Measurements from ENCODE around the gene LGALS7B. TPM values are rescaled to one million over a fixed set of nuclear protein-coding genes. Genes with fewer than 3 reads are reported as not detected.

LGALS7B gene
- polyA plus RNA-seq, 1 experiment: not detected

DNA sequence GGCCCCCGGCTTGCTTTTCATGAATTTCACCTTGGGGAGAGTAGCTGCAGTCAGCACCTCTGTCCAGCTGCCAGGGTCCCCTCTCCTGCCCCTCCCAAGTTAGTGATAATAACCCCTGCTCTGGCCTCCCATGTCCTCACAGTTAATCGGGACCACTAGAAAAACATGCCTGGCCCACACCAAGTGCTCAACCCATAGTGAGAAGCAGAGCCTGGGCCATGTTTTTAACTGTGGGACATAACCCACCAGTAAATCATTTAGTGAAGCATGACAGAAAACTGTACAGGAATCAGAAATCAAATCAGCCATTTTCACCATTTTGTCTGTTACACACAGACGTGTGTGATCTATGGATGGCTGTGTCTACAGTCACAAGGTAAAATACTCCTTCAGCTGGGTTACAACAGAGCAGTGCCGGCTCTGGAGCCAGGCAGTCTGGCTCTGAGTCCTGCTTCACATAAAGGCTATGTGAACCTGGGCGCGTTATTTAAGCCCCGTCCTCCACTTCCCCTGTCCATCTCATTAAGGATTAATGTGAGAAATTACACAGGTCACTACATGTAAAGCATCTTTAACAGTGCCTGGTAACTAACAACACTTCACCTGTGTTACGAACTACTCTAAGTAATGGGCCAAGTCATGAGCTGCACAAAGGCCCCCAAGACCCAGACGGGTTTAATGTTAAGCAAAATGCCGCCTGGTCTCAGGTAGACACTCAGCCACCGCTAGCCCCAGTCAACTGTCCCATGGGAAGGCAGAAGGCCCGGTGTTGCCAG lies 50.2 kb downstream of the LGALS7B start:
- no peak for DNase-seq (ENCODE audit: low read depth)
- TF ChIP-seq, protein P1, sequence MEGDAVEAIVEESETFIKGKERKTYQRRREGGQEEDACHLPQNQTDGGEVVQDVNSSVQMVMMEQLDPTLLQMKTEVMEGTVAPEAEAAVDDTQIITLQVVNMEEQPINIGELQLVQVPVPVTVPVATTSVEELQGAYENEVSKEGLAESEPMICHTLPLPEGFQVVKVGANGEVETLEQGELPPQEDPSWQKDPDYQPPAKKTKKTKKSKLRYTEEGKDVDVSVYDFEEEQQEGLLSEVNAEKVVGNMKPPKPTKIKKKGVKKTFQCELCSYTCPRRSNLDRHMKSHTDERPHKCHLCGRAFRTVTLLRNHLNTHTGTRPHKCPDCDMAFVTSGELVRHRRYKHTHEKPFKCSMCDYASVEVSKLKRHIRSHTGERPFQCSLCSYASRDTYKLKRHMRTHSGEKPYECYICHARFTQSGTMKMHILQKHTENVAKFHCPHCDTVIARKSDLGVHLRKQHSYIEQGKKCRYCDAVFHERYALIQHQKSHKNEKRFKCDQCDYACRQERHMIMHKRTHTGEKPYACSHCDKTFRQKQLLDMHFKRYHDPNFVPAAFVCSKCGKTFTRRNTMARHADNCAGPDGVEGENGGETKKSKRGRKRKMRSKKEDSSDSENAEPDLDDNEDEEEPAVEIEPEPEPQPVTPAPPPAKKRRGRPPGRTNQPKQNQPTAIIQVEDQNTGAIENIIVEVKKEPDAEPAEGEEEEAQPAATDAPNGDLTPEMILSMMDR (IDR thresholded peaks at IDR 0.05; ENCODE audit: insufficient read depth, low read depth, low read length): no peak
- Histone ChIP-seq H3K36me3 (ENCODE audit: control insufficient read depth, insufficient read depth, low read length) (peaks cover 60% of the 10 kb centered on the region), H3K27me3 (ENCODE audit: control insufficient read depth, insufficient read depth, low read length) (no peaks in the 10 kb centered on the region), H3K4me3 (ENCODE audit: low read depth, low read length) (no peak overlapping the region)
- POLR2A ChIA-PET: interaction anchor here (1.0 kb wide), 1 partner anchor 10 kb away, joined by 3 read pairs; no protein-coding TSS in a partner anchor
- CTCF ChIA-PET: interaction anchor here (1.2 to 1.3 kb wide), 2 partner anchors 12 to 69 kb away, joined by 3 read pairs; no protein-coding TSS in a partner anchor

DNA sequence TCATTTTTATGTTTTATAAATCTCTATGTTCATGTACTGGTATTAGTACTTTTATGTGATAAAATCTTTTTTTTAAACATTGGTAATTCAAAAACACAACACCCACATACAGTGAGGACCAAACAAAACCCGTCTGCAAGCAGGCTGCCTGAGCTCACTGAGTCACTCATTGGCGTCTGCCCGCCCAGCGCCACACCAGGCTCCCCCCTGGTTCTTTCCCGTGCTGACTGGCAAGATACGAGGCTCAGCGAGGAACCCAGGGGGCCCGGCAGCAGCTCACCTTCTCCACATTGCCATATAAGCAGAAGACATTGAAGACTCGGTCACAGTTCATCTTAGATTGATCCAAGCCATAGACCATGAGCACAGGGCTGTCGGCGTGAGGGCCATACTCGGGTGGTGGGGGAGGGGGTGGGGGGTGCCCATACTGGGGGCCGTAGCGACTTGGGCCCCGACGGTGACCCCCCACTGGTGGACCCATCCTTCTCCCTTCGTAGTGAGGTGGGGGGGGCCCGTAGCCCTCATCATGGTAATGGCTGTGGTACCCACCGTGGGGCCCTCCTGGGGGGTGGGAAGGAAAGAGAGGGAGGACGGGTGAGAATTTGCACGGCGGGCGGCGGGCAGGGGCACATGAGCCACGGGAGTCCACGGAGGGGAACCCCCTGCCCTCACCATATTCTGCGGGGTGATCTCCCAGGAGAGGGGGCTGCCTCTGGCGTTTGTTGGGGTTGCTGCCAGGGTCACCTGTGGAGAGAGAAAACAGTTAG lies 51.0 kb downstream of the LGALS7B start:
- Histone ChIP-seq H3K36me3 (ENCODE audit: control insufficient read depth, insufficient read depth, low read length) (peaks cover 64% of the 10 kb centered on the region), H3K27me3 (ENCODE audit: control insufficient read depth, insufficient read depth, low read length) (no peaks in the 10 kb centered on the region), H3K4me3 (ENCODE audit: low read depth, low read length) (no peak overlapping the region)
- no peak for DNase-seq (ENCODE audit: low read depth)
- ChIA-PET POLR2A (interaction anchor here (1.0 kb wide), 1 partner anchor 9 kb away, joined by 3 read pairs; no protein-coding TSS in a partner anchor), CTCF (no interaction called here)
- TF ChIP-seq, protein P1 (IDR thresholded peaks at IDR 0.05; ENCODE audit: insufficient read depth, low read depth, low read length): no peak

DNA sequence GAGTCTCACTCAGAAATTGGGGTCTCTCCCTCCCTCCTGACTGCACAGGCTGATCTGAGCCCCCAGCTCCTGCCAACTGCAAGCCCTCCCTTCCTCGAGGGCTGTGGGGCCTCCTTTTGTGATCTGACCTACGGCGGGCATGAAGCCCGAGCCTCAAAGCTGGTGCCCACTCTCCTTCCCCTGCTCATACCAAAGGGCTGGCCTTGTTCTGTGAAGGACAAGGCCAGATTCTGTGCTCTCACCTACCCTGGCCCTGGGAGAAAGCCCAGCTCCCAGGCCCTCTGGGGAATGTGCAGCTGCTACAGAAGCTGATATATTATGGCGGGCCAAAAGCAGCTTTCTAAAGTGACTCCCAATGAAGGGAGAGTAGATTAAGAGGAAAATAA lies 51.6 kb downstream of the LGALS7B start:
- Histone ChIP-seq H3K4me3 (ENCODE audit: low read depth, low read length) (no peak overlapping the region), H3K27me3 (ENCODE audit: control insufficient read depth, insufficient read depth, low read length) (no peaks in the 10 kb centered on the region), H3K36me3 (ENCODE audit: control insufficient read depth, insufficient read depth, low read length) (peaks cover 67% of the 10 kb centered on the region)
- ChIA-PET CTCF (no interaction called here), POLR2A (no interaction called here)
- DNase-seq (ENCODE audit: low read depth): no peak
- TF ChIP-seq, protein P1 (IDR thresholded peaks at IDR 0.05; ENCODE audit: insufficient read depth, low read depth, low read length): no peak

Small RNAs within 50 kb of the gene (small RNA-seq; reads per million reads assigned to genes)
- not detected for gene RNU6-140P (ENCODE audit: insufficient read length, low read depth, low replicate concordance)

Other genes starting within 250 kb of the LGALS7B start
- 0.18 and 0.25 TPM in 2 replicates for gene MAP4K1, start 171.2 kb upstream of the LGALS7B start, polyA plus RNA-seq (2011; rRNA removed)
- 230 and 357 TPM in 2 replicates for gene EIF3K, start 170.0 kb upstream of the LGALS7B start, polyA plus RNA-seq (2011; rRNA removed)
- gene ACTN4, start 141.6 kb upstream of the LGALS7B start, polyA plus RNA-seq (2011; rRNA removed): 592 and 970 TPM in 2 replicates
- 0.34 and 0.75 TPM in 2 replicates for gene CAPN12, start 44.7 kb upstream of the LGALS7B start, polyA plus RNA-seq (2011; rRNA removed)
- gene LGALS7, start 15.7 kb upstream of the LGALS7B start, polyA plus RNA-seq (2011; rRNA removed): not detected in 2 replicates
- gene LGALS4, start 23.7 kb downstream of the LGALS7B start, polyA plus RNA-seq (2011; rRNA removed): 0.28 and 0.53 TPM in 2 replicates
- 75.6 and 124 TPM in 2 replicates for gene ECH1, start 42.6 kb downstream of the LGALS7B start, polyA plus RNA-seq (2011; rRNA removed)
- gene HNRNPL, start 60.8 kb downstream of the LGALS7B start, polyA plus RNA-seq (2011; rRNA removed): 266 and 342 TPM in 2 replicates
- gene RINL, start 89.1 kb downstream of the LGALS7B start, polyA plus RNA-seq (2011; rRNA removed): 1.9 TPM in 2 replicates
- gene SIRT2, start 110.4 kb downstream of the LGALS7B start, polyA plus RNA-seq (2011; rRNA removed): 44.4 and 71.8 TPM in 2 replicates
- gene NFKBIB, start 110.8 kb downstream of the LGALS7B start, polyA plus RNA-seq (2011; rRNA removed): 12.8 and 20.6 TPM in 2 replicates
- not detected in 2 replicates for gene CCER2, start 123.0 kb downstream of the LGALS7B start, polyA plus RNA-seq (2011; rRNA removed)
- 15.4 and 26.1 TPM in 2 replicates for gene SARS2, start 141.6 kb downstream of the LGALS7B start, polyA plus RNA-seq (2011; rRNA removed)
- 32.0 and 49.3 TPM in 2 replicates for gene MRPS12, start 141.7 kb downstream of the LGALS7B start, polyA plus RNA-seq (2011; rRNA removed)
- gene FBXO17, start 186.5 kb downstream of the LGALS7B start, polyA plus RNA-seq (2011; rRNA removed): 14.5 and 19.5 TPM in 2 replicates
- 4.4 and 7.0 TPM in 2 replicates for gene FBXO27, start 243.3 kb downstream of the LGALS7B start, polyA plus RNA-seq (2011; rRNA removed)

Measured in BJ (cell line).